UCSD-AML1 (cell line): ENCODE data around the gene TMEM88.
"Not testable (repeated sequence)": the region's sequence is repeated elsewhere in the genome, so short reads cannot be mapped to it uniquely, and the experiment has no call there.

Experiments
- DNase-seq: peaks from one replicate; lab custom pipeline; 2025; ENCODE audit not compliant: unreplicated experiment; lab: John Stamatoyannopoulos, UW

Gene TMEM88

DNA sequence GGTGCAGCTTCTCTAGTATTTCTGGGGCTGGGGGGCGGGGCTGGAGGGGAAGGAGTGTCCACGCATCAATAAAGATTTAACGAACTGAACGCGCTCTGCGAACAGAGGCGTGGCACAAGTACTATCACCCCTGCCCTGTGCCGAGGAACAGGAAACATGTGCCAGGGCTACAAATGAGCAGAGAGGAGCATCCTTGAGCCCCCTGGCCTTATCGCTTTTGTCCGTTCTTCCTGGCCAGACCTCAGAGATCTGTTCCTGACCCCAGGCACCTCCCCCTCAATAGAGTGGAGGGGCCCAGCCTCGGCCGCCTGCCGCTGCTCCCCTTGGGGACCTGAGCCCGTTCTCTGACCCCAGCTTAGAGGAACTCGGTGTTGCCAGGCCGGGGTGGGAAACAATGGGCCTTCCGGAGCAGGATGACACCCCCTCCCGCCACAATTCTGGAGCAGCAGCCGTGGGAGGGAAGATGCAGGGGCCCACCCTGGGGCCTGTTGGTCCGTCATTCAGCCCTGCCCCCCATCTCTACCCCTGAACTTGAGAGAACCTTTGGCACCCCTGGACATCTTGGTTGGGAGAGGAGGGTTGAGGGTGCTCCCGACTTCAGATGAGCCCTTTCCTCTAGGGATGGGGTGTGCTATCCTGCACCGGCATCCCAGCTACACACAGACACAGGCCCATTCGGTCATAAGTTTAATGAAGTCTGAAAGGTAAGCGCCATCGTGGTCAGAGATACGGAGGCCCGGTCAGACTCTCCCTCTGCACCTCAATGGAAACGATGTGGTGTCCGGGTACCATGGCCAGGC is 1.3 kb downstream of the TMEM88 start:
- peak; percentile 73 for DNase-seq

DNA sequence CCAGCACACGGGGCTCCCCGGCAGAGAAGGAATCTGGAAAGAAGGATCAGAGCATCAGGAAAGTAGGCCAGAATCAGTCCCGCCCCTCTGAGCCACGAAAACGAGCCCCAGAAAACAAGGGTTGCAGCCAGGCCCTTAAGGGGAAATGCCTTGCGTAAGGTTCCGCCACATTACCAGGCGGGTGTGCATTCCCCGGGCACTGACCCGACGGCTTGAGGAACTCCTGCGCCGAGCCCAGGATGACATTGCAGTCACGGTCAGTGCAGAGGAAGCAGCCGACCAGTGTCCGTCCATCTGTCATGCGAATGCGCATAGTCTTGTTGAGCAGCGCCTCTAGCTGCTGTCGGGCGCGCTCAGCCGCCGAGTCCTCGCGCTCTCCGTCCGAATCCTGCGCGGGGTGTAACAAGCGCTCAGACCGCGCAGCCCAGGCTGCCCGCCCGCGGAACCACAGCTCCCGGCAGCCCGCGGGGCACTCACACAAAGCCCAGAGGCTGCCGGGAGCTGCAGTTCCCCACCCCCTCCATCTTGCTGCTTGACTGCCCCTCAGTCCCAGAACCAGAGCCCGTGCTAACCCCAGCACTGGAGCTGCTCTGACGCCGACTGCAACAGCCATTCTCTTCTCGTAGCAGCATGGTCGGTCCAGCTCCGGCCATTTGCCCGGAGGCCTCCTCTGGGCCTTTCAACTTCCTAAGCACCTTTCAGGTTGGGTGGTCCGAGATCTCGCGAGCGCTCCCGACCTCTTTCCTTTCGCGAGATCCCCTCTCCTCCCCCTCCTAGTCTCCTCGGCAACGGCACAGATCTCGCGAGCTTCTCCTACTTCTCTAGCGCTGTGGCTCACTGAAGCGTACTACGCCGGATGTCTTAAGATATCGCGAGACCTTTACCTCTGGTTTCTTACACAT is 2.2 kb downstream of the TMEM88 start, which contains the start of gene NAA38:
NAA38 (minus strand) TSS at position 749 of the 902 bp plus-strand sequence; CDS start at position 653, 96 bp downstream.
- peak; percentile 96 for DNase-seq

DNA sequence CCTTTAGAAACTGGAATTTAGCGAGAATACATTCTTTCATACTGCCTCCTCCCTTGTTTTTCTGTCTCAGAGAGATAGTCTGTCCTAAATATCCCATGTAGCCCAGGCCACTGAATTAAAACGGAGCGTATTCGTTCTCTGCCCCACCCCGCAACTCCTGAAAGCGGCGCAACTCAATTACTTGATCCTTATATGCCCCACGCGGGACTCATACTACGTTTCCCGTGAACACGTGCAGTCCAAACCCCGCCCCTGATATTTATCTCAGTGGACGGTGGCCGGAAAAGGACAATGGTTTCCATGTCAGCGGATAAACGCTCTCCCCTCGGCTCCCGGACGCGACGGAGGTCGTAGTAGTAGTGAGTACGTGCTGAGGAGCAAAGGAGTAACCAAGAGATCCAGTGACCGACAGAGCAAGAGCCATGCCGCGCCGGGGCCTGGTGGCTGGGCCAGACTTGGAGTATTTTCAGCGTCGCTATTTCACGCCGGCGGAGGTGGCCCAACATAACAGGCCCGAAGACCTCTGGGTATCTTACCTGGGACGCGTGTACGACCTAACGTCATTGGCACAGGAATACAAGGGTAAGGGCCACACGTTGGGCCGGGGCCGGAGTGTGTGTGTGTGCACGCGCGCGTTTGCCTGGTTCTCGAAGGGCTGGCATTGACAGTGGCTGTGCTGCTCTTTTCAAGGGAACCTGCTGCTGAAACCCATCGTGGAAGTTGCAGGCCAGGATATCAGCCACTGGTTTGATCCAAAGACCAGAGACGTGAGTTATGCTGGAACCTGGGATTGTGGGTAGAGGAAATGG is 3.1 kb downstream of the TMEM88 start, which contains the start of gene CYB5D1:
CYB5D1 (plus strand) TSS at position 291 of the 809 bp plus-strand sequence; CDS start at position 423, 132 bp downstream.
- peak; percentile 89 for DNase-seq

DNA sequence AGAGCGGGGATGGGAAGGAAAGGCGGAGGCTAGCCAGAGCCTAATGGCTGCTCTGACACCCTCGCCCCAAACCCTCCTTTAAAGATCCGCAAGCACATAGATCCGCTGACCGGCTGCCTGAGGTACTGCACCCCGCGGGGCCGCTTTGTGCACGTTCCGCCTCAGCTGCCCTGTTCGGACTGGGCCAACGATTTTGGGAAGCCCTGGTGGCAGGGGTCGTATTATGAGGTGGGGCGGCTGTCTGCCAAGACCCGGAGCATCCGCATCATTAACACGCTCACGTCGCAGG is 3.6 kb downstream of the TMEM88 start:
- no peak for DNase-seq

DNA sequence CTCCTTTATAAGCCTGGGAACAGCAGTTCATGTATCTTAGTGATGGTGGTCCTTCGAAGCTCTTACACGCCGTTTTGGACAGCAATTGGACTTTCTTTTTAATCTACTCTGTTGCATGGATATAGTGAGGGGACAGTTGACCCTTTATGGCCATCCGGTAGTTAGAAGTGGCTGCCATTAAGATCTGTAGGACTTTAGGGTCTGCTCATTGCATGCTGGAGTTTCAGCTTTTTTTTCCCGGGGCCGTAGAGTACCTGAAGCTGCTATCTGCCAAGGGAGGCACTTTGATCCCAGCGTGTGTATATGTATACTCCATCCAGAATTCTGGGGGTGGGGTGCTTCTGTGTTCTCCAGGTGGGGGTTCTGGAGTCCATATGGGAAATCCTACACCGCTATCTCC is 4.2 kb downstream of the TMEM88 start:
- DNase-seq, result no peak

GRCh38 chr17:7862692-7863437 is 8.0 kb downstream of the TMEM88 start:
- DNase-seq, result no peak

DNA sequence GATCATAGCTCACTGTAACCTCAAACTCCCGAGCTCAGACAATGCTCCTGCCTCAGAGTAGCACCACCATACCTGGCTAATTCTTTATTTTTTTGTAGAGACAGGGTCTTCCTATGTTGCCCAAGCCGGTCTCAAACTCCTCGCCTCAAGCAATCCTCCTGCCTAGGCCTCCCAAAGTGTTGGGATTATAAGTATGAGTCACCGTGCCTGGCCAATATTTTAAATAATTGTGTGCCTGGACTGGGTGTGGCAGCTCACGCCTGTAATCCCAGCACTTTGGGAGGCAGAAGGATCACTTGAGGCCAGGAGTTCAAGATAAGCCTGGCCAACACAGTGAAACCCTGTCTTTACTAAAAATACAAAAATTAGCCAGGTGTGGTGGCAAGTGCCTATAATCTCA is 9.5 kb downstream of the TMEM88 start:
- DNase-seq, result not testable (repeated sequence)

GRCh38 chr17:7864995-7865650 is 10.3 kb downstream of the TMEM88 start:
- DNase-seq, result no peak

DNA sequence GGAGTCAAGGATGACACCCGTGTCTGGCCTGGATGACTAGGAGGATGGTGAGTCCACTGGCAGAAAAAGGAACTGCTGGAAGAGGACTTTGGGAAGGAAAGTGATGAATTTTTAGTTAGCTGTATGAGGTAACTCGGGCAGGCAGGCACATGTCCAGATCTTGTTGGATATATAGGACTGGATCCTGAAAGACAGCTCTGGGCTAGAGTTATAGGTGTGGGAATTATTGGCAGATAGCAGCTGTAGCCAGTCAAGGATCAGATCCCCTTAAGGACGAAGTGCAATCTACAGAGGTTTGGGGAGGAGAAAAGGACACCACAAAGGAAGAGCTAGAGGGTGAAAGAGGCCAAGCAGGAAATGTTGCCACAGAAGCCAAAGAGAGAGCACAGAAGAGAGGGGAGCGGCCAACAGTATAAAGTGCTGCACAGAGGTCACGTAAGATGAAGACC is 13.0 kb downstream of the TMEM88 start:
- no peak for DNase-seq

- no peak for DNase-seq
Observed at GRCh38 chr17:7873051-7873450, 18.2 kb downstream of the TMEM88 start.

- no peak for DNase-seq
Observed at GRCh38 chr17:7875804-7876370, 21.0 kb downstream of the TMEM88 start.

- DNase-seq, result no peak
Observed at GRCh38 chr17:7878234-7878633, 23.4 kb downstream of the TMEM88 start.

DNA sequence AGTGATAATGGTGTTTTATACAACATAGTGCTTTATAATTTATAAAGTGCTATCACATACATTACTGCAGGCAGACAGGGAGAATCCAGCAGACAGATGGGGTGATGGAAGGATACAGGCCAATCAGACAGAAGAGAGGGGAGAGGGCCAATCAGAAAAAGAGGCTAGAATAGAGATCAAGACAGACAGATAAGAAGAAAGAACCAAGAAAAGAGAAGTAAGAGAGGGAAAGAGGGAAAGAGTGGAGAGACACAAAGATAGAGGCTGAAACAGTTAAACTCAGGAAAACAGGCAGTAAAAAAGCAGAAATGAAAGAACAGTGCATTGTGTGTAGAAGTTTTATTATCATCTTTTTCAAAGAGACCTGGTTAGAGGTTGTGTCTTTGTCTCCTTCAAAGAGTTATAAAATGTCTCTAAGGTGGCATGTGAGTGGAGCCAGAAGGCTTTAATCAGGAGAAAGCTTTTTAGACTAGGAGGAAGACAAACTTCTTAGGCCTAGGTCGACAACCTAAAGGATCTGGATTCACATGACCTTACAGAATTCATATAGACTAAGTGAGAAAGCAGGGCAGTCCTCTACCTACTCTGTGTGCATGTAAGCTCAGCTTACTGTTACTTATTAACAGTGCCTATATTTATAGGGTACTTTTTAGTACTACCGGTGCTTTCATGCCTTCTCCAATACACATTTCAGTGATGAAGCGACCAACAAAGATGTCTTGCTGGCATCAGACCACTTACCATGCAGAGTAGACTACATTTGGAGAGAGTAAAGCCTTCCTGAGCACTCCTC is 25.4 kb downstream of the TMEM88 start:
- no peak for DNase-seq

DNA sequence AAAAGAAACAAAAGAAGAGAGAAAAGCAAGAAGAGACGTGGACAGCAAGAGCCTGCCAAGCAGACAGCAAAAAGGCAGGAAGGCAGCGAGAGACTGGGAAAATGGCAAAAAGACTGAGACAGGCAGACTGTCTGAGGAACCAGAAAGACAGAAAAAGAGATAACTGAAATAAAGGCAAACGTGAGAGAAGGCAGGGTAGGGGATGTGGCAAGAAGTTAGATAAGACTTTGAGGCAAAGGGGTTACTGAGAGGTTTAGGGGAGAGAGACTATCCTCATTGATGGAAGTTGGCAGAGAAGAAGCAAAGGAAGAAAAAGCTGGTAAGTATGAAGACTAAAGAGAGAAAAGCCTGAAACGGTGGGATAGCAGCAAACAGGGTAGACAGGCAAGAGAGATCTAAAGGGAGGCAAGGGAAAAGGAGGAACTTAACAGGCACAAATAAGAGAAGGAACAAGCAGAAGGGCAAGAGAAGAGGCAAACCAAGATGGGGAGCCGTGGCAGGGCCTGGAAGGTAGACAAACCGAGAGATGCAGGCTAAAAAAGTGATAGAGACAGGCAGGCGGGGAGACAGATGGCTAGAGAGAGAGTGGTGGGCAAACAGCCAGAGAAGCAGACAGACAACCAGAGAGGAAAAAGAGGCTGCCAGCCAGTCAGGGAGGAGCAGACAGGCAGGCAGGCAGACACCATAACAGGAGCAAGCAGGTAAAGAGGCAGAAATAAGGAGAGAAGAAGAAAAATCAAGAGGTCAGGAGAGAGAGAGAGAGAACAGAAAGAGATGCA is 26.6 kb downstream of the TMEM88 start:
- DNase-seq, result no peak

DNA sequence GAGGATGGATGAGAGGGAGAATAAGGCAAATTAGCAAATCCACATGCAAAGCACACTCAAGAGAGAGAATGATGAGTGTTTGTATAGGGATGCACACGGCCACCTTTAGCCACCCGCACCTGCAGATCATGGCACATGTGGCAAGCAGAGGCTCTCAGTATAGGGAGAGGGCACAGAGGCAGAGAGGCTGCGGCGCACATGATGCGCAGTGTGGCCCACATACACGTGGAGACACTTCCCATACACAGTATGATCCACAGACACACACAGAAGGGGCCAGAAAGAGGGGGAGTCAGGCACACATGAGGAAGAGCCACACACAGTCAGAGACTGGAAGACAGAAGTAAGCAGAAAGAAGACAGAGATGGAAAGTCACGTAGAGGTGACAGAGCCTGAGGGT is 27.2 kb downstream of the TMEM88 start:
- DNase-seq, result no peak

DNA sequence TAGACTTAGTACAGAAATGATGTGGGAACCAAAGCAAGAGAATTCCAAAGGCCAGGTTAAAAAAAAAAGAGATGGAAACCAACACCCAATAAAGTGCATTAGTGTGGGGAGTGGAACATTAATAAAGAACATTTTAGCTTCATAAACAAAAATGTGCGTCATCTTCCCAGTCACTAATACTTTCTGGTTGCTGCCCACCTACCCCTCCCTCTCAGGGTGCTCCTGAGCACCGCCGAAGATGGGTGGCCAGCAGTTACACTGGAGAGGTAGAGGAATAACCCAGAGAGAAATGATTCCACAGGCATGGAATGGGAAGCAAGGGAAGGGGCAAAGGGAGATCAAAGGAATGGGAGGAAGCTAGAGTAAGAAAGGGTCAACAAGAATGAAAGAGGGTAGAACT is 27.8 kb downstream of the TMEM88 start:
- DNase-seq, result no peak

DNA sequence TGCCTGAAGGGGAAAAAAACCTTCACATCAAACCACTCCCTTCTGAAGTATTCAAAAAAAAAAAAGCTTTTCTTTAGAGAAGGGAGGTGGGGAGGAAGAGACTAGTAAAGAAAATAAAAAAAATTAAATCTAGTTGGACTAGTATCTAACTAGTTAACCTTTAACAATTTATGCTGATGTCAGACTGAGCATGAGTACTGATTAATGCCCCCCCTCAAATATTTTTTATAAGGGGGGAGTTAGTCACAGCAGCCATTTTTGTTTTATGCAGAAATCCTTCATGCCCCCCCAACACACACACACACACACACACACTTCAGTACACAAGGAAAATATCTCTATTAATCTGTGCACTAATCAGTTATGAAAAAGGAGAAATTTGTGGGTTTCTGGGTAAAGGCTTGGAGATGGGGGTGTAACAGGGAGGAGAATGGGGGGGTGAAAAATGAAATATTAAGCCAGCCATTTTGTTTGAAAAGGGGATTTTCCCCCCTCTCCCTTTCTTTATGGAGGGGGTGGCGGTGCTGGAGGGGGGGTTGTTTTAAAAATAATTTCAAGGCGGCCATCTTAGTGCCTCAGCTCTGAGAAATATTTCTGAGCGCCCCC is 29.0 kb downstream of the TMEM88 start:
- DNase-seq, result no peak
